Astrocyte (in vitro differentiated cells and primary cell): ENCODE data around the gene SIGLEC15. TPM values are rescaled to one million over a fixed set of nuclear protein-coding genes. Genes with fewer than 3 reads are reported as not detected.

ENCODE experiments used
- DNase-seq: peaks from one replicate; pipeline ENCODE4 v3.0.0-alpha.2; 2010; ENCODE audit warnings: low read depth
- FAIRE-seq: peaks from 2 replicates; lab custom pipeline; 2011; peaks lifted over from hg19 to GRCh38; lab: Jason Lieb, UNC
- H2AFZ ChIP-seq: 2 replicates; pipeline ENCODE4 v1.6.0; 2012; ENCODE audit warnings: low read depth, low read length, inconsistent platforms
- H3K27ac ChIP-seq: 2 replicates; pipeline ENCODE4 v1.5.1; 2011; ENCODE audit warnings: low read depth, low read length, inconsistent platforms
- H3K27me3 ChIP-seq: 2 replicates; pipeline ENCODE4 v1.6.0; 2011; ENCODE audit warnings: low read length, inconsistent platforms; ENCODE audit not compliant: insufficient read depth
- H3K36me3 ChIP-seq: 2 replicates; pipeline ENCODE4 v1.5.1; 2011; ENCODE audit warnings: low read length, inconsistent platforms; ENCODE audit not compliant: insufficient read depth
- H3K4me1 ChIP-seq: 2 replicates; pipeline ENCODE4 v1.5.1; 2011; ENCODE audit warnings: low read length, inconsistent platforms; ENCODE audit not compliant: insufficient read depth
- H3K4me2 ChIP-seq: 2 replicates; pipeline ENCODE4 v1.6.0; 2012; ENCODE audit warnings: low read length, inconsistent platforms
- H3K4me3 ChIP-seq: 2 replicates; pipeline ENCODE4 v1.5.1; 2011; ENCODE audit warnings: low read depth, mild to moderate bottlenecking, low read length, inconsistent platforms; ENCODE audit not compliant: insufficient read depth
- H3K79me2 ChIP-seq: 2 replicates; pipeline ENCODE4 v1.6.0; 2012; ENCODE audit warnings: mild to moderate bottlenecking, low read length, inconsistent platforms; ENCODE audit not compliant: insufficient read depth
- H3K9ac ChIP-seq: 2 replicates; pipeline ENCODE4 v1.6.0; 2012; ENCODE audit warnings: mild to moderate bottlenecking, low read length, inconsistent platforms
- H3K9me3 ChIP-seq: 2 replicates; pipeline ENCODE4 v1.5.1; 2012; ENCODE audit warnings: low read depth, mild to moderate bottlenecking, low read length, inconsistent platforms; ENCODE audit not compliant: insufficient read depth
- H4K20me1 ChIP-seq: 2 replicates; pipeline ENCODE4 v1.6.0; 2012; ENCODE audit warnings: low read length, inconsistent platforms; ENCODE audit not compliant: insufficient read depth
- H3K27ac Mint-ChIP-seq: one replicate; pipeline ENCODE4 v1.8.0; 2021; ENCODE audit warnings: mild to moderate bottlenecking, mixed read lengths; ENCODE audit not compliant: unreplicated experiment
- H3K27me3 Mint-ChIP-seq: one replicate; pipeline ENCODE4 v1.8.0; 2021; ENCODE audit warnings: low read depth, mixed read lengths; ENCODE audit not compliant: unreplicated experiment
- H3K36me3 Mint-ChIP-seq: one replicate; pipeline ENCODE4 v1.8.0; 2021; ENCODE audit warnings: low read depth, mixed read lengths; ENCODE audit not compliant: unreplicated experiment
- H3K4me1 Mint-ChIP-seq: one replicate; pipeline ENCODE4 v1.8.0; 2021; ENCODE audit warnings: low read depth, mixed read lengths; ENCODE audit not compliant: unreplicated experiment
- H3K4me3 Mint-ChIP-seq: one replicate; pipeline ENCODE4 v1.8.0; 2021; ENCODE audit warnings: mild to moderate bottlenecking, moderate library complexity, mixed read lengths; ENCODE audit not compliant: unreplicated experiment
- H3K9me3 Mint-ChIP-seq: one replicate; pipeline ENCODE4 v1.8.0; 2021; ENCODE audit warnings: mild to moderate bottlenecking, mixed read lengths; ENCODE audit not compliant: unreplicated experiment
- EZH2 ChIP-seq: IDR thresholded peaks from 2 replicates; pipeline ENCODE4 v1.6.1; 2012; ENCODE audit warnings: mild to moderate bottlenecking, low read length, inconsistent platforms; ENCODE audit not compliant: insufficient read depth
- total RNA-seq: library from RNA; stranded (reverse); gene quantifications from 2 replicates; pipeline ENCODE4 v1.2.1, GENCODE V29; 2021
- TF ChIP-seq, protein P1 (sequence below): IDR thresholded peaks from 2 replicates; pipeline ENCODE4 v1.5.1; 2011; ENCODE audit warnings: low read depth, mild to moderate bottlenecking, inconsistent platforms, low read length, moderate library complexity; ENCODE audit not compliant: insufficient read depth

The SIGLEC15 gene
- total RNA-seq, 1 donor from 2014 or later, result 0.27 TPM

DNA sequence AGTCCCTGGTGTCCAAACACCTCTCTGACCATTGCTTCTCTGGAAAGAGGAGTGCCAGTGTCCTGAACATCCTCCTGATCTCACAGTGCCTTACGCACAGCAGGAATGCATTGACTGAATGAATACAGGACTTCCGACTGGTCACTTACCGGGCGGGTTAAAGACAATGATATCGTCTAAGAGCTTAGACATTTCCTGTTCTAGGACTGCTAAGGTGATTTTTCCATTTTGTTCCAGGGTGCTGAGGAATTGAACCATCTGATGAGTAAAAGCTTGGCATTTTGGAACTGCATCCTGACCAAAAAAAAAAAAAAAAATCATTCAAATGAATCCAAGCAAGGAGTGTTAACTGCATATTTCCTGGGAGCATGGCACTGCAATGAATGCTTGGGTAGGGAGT is 40.0 kb downstream of the SIGLEC15 start:
- no peak for FAIRE-seq
- Histone ChIP-seq H2AFZ (no peak overlapping the region), H3K27me3 (no peaks in the 10 kb centered on the region), H3K79me2 (no peaks in the 10 kb centered on the region), H3K9me3 (no peaks in the 10 kb centered on the region), H3K4me3 (no peak overlapping the region), H3K4me2 (no peak overlapping the region), H4K20me1 (no peaks in the 10 kb centered on the region), H3K4me1 (no peaks in the 10 kb centered on the region), H3K9ac (no peak overlapping the region), H3K27ac (no peak overlapping the region), H3K36me3 (peaks cover 46% of the 10 kb centered on the region)
- Mint-ChIP-seq H3K27me3 (no peaks in the 10 kb centered on the region), H3K9me3 (no peaks in the 10 kb centered on the region), H3K4me3 (no peak overlapping the region), H3K36me3 (peaks cover 16% of the 10 kb centered on the region), H3K4me1 (no peaks in the 10 kb centered on the region), H3K27ac (no peak overlapping the region)
- no peak for TF ChIP-seq EZH2
- TF ChIP-seq, protein P1, sequence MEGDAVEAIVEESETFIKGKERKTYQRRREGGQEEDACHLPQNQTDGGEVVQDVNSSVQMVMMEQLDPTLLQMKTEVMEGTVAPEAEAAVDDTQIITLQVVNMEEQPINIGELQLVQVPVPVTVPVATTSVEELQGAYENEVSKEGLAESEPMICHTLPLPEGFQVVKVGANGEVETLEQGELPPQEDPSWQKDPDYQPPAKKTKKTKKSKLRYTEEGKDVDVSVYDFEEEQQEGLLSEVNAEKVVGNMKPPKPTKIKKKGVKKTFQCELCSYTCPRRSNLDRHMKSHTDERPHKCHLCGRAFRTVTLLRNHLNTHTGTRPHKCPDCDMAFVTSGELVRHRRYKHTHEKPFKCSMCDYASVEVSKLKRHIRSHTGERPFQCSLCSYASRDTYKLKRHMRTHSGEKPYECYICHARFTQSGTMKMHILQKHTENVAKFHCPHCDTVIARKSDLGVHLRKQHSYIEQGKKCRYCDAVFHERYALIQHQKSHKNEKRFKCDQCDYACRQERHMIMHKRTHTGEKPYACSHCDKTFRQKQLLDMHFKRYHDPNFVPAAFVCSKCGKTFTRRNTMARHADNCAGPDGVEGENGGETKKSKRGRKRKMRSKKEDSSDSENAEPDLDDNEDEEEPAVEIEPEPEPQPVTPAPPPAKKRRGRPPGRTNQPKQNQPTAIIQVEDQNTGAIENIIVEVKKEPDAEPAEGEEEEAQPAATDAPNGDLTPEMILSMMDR, result no peak
- DNase-seq, result no peak

DNA sequence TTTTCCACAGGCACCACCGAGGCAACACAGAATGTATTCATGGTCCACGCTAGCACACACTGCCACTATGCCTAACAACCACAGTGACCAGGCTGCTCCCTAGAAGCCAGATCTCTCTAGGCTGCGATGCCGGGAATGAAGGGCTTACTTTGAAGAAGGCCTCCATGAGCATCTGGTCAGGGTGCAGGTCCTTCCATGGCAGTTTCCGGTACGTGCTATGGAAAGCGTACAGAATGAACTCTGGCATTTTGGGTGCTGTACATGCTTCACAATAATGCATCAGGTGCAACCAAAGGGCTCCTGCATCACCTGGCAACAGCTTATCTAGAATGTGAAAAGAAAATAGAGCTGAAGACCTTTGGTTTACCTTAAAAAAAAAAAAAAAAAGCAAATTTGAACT is 44.9 kb downstream of the SIGLEC15 start:
- H3K36me3 Mint-ChIP-seq, result peaks cover 19% of the 10 kb centered on the region
- no peak overlapping the region for H3K4me3 Mint-ChIP-seq
- no peaks in the 10 kb centered on the region for H3K4me1 ChIP-seq
- peaks cover 31% of the 10 kb centered on the region for H3K36me3 ChIP-seq
- no peak overlapping the region for H3K9ac ChIP-seq
- no peak overlapping the region for H3K27ac ChIP-seq
- H3K27me3 ChIP-seq, result no peaks in the 10 kb centered on the region
- H3K4me2 ChIP-seq, result no peak overlapping the region
- no peak overlapping the region for H2AFZ ChIP-seq
- no peaks in the 10 kb centered on the region for H3K79me2 ChIP-seq
- H3K4me3 ChIP-seq, result no peak overlapping the region
- TF ChIP-seq EZH2, result no peak
- TF ChIP-seq, protein P1, result no peak
- H3K27ac Mint-ChIP-seq, result no peak overlapping the region
- no peaks in the 10 kb centered on the region for H4K20me1 ChIP-seq
- peaks cover 5% of the 10 kb centered on the region for H3K4me1 Mint-ChIP-seq
- H3K9me3 ChIP-seq, result no peaks in the 10 kb centered on the region
- no peaks in the 10 kb centered on the region for H3K27me3 Mint-ChIP-seq
- peaks cover 4% of the 10 kb centered on the region for H3K9me3 Mint-ChIP-seq
- DNase-seq (no peak), FAIRE-seq (no peak)

DNA sequence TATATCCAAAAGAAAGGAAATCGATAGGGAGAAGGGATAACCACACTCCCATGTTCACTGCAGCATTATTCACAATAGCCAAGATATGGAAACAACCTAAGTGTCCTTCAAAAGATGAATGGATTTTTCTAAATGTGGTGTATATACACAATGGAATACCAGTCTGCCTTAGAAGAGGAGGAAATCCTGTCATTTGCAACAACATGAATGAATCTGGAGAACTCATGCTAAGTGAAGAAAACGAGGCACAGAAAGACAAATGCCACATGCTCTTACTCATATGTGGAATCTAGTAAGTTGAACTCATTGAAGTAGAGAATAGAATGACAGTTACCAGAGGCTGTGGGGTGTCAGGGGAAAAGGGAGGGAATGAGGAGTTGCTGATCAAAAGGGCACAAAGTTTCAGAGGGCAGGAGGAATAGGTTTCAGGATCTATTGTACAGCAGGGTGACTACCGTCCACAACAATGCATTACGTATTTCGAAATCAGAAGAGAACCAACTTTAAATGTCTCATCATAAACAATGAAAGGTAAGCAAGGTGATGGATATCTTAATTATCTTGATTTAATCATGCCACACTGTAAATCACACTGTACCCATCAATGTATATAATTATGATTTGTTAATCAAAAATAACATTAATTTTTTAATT is 46.1 kb downstream of the SIGLEC15 start:
- Histone ChIP-seq H2AFZ (no peak overlapping the region), H3K9me3 (no peaks in the 10 kb centered on the region), H3K79me2 (no peaks in the 10 kb centered on the region), H3K27me3 (no peaks in the 10 kb centered on the region), H4K20me1 (no peaks in the 10 kb centered on the region), H3K4me3 (no peak overlapping the region), H3K9ac (no peak overlapping the region), H3K4me2 (no peak overlapping the region), H3K36me3 (peaks cover 25% of the 10 kb centered on the region), H3K27ac (no peak overlapping the region), H3K4me1 (no peaks in the 10 kb centered on the region)
- Mint-ChIP-seq H3K27ac (no peak overlapping the region), H3K4me3 (no peak overlapping the region), H3K27me3 (no peaks in the 10 kb centered on the region), H3K4me1 (peaks cover 5% of the 10 kb centered on the region), H3K9me3 (peaks cover 4% of the 10 kb centered on the region), H3K36me3 (peaks cover 16% of the 10 kb centered on the region)
- TF ChIP-seq, protein P1, result no peak
- no peak for TF ChIP-seq EZH2
- DNase-seq (no peak), FAIRE-seq (peak; percentile 9)
